Measurements from ENCODE around the gene DBF4B.

DBF4B gene

GRCh38 chr17:44759086-44759915 is 50.8 kb downstream of the DBF4B start:
- FAIRE-seq = no peak
- no peak for DNase-seq (ENCODE audit: low spot score)

GRCh38 chr17:44759916-44760243 is 51.4 kb downstream of the DBF4B start:
- FAIRE-seq (no peak), DNase-seq (ENCODE audit: low spot score) (no peak)

- no peak for FAIRE-seq
These were observed 52.2 kb downstream of the DBF4B start for GRCh38 chr17:44760474-44761308.

DNA sequence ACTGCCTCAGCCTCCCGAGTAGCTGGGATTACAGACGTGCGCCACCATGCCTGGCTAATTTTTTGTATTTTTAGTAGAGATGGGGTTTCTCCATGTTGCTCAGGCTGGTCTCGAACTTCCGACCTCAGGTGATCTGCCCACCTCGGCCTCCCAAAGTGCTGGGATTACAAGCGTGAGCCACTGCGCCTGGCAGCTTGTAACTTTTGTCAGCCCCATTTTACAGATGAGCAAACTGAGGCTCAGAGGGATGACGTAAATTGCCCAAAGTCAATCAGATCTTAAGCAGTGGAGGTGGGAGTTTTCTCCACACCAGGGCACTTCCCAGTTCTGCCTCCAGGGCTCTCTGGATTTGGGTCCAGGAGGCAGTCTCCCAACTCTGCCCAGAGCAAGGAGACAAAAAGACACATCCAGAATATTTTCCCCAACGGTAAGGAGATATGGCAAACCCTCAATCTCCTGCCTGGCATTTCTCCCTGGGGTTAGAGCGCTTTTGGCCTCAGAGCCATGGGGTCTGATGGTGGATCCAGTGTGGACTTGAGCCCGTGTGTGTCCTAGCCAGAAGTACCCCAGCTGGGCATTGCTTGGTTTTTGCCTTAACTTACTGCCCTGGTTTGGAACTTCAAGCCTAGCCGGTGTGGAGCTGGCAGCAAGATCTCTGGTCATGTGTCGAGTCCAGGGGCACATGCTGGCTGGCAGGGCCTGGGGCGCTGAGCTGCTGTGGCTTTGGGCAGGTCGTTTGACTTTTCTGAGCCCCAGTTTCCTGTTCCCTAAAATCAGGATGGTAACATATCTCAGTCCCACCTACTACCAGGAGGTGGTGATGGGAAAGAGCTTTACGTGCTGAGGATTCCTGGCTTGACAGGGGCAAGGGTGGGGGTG is 53.7 kb downstream of the DBF4B start:
- no peak for FAIRE-seq
- DNase-seq (ENCODE audit: low spot score) = no peak

More at GRCh38 chr17:44760474-44761308, 52.2 kb downstream of the DBF4B start:
- DNase-seq (ENCODE audit: low spot score) = no peak

DNA sequence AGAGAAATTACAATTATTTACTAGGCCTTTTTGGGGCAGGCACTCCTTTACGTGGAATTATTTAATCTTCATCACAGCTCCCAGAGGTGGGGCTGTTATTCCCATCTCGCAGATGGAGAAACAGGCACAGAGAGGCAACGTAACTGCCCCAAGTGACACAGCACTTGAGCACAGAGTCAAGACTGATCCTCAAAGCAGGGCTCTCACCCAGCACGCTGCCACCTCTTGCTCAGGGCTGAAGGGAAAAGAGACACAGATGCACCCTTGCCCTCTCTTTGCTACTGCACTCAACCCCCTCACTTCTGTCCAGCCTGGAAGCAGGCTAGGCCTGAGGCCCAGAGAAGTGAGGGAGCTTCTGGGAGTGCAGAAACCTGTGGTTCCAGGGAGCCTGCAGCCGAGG is 54.7 kb downstream of the DBF4B start:
- DNase-seq (ENCODE audit: low spot score) = no peak
- no peak for FAIRE-seq

DNA sequence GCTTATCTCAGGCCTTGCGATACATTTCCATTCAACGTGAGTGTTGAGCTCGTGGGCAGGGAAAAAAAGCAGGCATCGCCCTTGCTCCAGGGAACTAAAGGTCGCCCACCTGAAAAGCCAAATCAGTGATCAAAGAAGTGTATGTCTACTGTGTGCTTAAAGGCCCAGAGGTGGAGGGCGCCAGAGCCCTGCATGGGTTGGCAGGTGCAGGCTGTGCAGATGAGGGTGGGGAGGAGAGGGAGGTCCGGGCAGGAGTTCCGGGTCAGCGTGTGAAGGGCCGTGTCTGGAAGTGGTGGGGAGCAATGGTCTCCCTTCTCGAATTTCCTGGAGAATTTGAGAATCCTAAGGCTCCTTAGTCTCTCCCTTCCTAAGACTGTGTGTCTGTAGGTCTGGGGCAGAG is 57.5 kb downstream of the DBF4B start:
- FAIRE-seq (no peak), DNase-seq (ENCODE audit: low spot score) (no peak)

DNA sequence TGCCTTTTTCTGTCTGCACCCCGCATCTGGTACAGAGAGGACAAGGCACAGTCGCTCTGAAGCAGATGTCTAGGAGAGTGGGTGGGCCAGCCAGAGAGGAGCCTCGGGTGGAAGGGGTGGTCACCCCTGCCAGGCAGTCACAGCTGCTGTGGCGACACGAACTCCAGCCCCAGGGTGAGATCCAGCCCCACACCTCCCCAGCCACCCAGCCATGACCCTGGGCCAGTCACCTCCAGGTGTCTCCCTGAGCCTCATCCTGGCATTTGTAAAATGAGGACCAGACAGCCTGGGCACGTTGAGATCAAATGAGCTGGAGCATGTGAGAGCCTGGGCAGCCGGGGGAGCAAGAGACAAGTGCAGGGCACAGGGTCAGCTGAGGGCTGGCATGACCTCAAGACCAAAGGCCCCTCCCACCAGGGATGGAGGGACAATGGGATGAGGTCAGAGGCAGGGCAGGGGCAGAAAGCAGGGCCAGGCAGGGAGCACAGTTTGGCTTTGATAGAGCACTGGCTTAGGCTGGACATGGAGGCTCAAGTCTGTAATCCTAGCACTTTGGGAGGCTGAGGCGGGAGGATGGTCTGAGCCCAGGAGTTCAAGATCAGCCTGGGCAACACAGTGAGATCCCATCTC is 58.1 kb downstream of the DBF4B start:
- DNase-seq (ENCODE audit: low spot score) (no peak), FAIRE-seq (no peak)

DNA sequence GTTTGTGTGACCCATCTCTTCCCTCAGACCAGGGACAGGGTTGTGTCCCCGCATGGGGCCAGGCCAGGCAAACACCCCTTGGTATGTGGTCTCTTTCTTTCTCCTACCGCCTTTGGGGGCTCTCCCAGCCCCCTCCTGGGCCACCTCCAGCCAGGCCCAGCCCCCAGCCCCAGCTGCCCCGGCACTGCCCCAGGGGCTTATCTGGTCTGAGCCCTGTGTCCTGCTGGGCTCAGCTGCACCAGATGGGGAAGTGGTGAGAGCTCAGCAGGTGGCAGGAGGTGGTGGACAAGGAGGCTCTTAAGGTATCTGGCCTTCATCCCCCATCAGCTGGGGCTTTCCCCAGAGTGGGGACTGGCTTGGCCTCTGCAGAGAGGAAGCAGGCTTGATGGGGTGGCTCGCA is 59.0 kb downstream of the DBF4B start:
- no peak for FAIRE-seq
- no peak for DNase-seq (ENCODE audit: low spot score)

GRCh38 chr17:44768505-44769142 is 60.2 kb downstream of the DBF4B start:
- no peak for DNase-seq (ENCODE audit: low spot score)
- FAIRE-seq = no peak

GRCh38 chr17:44769230-44769629 is 60.8 kb downstream of the DBF4B start:
- FAIRE-seq (no peak), DNase-seq (ENCODE audit: low spot score) (no peak)

- no peak for FAIRE-seq
- DNase-seq (ENCODE audit: low spot score) = no peak
These were observed 61.2 kb downstream of the DBF4B start for GRCh38 chr17:44769647-44770084.

DNA sequence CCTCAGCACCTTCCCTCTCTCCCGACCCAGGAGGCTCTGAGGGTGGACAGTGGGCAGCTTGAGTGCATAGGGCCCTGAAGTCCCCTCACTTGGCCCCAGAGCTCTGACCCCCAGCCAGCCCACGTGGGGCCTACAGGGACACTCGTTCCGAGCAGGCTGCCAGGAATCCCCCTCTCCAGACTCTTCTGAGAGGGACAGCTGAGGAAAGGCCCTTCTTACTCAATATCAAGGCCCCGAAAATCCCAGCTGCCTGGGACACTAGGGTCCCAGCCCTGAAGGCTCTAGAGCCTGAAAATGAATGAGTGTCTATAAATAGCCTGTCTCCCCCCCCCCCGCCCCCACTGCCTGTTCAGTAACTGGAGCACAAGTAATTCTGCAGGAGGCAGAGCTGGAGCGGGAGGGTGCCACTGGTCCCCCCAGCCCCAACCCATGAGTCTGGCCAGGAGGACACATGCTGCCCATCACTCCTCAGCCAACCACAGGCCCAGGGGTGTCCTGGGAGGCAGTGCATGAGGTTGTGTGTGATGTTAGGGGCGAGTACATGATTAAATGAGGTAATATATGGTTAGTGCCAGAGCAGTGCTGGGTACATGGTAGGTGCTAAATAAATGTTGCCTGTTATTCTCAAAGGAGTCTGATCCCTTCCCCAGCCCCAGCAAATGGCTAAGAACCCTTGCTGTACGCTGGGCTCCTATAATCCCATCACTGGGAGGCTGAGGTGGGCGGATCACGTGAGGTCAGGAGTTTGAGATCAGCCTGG is 61.9 kb downstream of the DBF4B start:
- no peak for DNase-seq (ENCODE audit: low spot score)
- FAIRE-seq = no peak

- FAIRE-seq (no peak), DNase-seq (ENCODE audit: low spot score) (no peak)
These were observed 64.0 kb downstream of the DBF4B start for GRCh38 chr17:44772308-44773045.

DNA sequence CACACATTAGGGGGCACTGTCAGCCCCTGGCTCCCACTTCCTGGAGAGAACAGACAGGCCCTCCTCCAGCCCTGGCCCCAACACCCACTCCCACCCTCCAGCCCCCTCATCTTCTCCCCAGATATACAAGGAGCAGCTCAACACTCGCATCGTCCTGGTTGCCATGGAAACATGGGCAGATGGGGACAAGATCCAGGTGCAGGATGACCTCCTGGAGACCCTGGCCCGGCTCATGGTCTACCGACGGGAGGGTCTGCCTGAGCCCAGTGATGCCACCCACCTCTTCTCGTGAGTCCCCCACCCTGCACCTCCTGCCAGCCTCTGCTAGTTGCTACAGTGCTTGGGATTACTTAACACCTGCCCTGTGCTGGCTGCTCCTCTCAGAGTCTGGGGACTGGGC is 64.7 kb downstream of the DBF4B start:
- FAIRE-seq = no peak
- no peak for DNase-seq (ENCODE audit: low spot score)

DNA sequence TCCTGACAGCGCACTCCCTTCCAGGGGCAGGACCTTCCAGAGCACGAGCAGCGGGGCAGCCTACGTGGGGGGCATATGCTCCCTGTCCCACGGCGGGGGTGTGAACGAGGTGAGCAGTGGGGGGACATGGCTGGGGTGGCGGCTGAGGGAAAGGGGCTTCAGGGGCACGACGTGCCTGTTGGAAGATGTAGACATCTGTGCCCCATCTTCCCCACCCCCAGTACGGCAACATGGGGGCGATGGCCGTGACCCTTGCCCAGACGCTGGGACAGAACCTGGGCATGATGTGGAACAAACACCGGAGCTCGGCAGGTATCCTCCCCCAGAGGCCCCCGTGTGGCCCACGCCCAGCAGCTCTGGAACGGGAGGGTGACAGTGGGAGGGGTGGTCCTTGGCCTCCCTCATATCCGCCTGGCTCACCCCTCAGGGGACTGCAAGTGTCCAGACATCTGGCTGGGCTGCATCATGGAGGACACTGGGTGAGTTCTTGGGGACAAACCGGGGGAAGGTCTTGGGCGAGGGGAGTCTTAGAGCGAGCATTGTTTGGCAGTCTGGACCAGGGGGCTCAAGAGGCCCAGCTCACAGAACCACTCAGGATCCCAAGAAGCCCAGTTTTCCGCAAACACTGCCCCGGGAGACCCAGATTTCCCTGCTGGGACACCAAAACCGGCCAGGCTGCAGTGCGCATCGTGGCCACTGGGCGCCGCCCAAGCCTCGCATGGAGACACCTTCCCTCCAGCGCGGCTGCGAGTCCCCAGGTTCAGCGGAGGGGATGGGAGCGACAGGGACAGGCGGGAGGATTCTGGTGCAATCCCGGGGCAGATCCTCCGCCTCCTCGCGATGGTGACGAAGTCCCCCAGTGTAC is 66.0 kb downstream of the DBF4B start:
- DNase-seq (ENCODE audit: low spot score) (peak; percentile 68), FAIRE-seq (no peak)

- peak; percentile 87 for FAIRE-seq
- DNase-seq (ENCODE audit: low spot score) = peak; percentile 93
These were observed 66.8 kb downstream of the DBF4B start for GRCh38 chr17:44775136-44775837.

- DNase-seq (ENCODE audit: low spot score) (peak; percentile 22), FAIRE-seq (no peak)
These were observed 67.6 kb downstream of the DBF4B start for GRCh38 chr17:44775838-44776621.

Data from RCC 7860 (cell line).